ENCODE measurements around the gene KIF20B.

- no peak for TF ChIP-seq BHLHE40 (IDR thresholded peaks at IDR 0.05; ENCODE audit: low read length)
- TF ChIP-seq UBTF (CRISPR knock-in tag; IDR thresholded peaks at IDR 0.05) = no peak
- TF ChIP-seq ZNF510 (CRISPR knock-in tag; IDR thresholded peaks at IDR 0.05; ENCODE audit: low read depth) = no peak
- no peak for TF ChIP-seq ZNF883 (CRISPR knock-in tag; IDR thresholded peaks at IDR 0.05; ENCODE audit: not compliant biosample characterization)
- TF ChIP-seq HNRNPLL (IDR thresholded peaks at IDR 0.05; ENCODE audit: low read depth, low read length, poor library complexity, severe bottlenecking) = no peak
- TF ChIP-seq MZF1 (CRISPR knock-in tag; IDR thresholded peaks at IDR 0.05; ENCODE audit: borderline replicate concordance) = no peak
- no peak for TF ChIP-seq SMAD1 (CRISPR knock-in tag; IDR thresholded peaks at IDR 0.05; ENCODE audit: borderline replicate concordance, low read depth)
- TF ChIP-seq ZNF207 (IDR thresholded peaks at IDR 0.05; ENCODE audit: borderline replicate concordance) = no peak
Observed at GRCh38 chr10:89657302-89657701, 44.1 kb upstream of the KIF20B start.
